NCI-H446 (cell line): Measurements from ENCODE around the gene U2SURP.
"Not testable (repeated sequence)": the region's sequence is repeated elsewhere in the genome, so short reads cannot be mapped to it uniquely, and the experiment has no call there.

Experiments used
- DNase-seq, 2 experiments: peaks; one replicate each; lab custom pipeline; 2025; lab: John Stamatoyannopoulos, UW

U2SURP gene

GRCh38 chr3:143071776-143072175 is 70.4 kb downstream of the U2SURP start:
- DNase-seq = no peak

- DNase-seq = not testable (repeated sequence)
Observed at GRCh38 chr3:143072298-143073020, 71.1 kb downstream of the U2SURP start.

- not testable (repeated sequence) for DNase-seq
Observed at GRCh38 chr3:143073541-143073940, 72.2 kb downstream of the U2SURP start.

- DNase-seq = not testable (repeated sequence)
Observed at GRCh38 chr3:143073983-143074382, 72.6 kb downstream of the U2SURP start.

GRCh38 chr3:143078883-143079282 is 77.5 kb downstream of the U2SURP start:
- no peak for DNase-seq

GRCh38 chr3:143080196-143080595 is 78.8 kb downstream of the U2SURP start:
- DNase-seq = no peak

GRCh38 chr3:143081365-143081764 is 80.0 kb downstream of the U2SURP start:
- no peak for DNase-seq

GRCh38 chr3:143081844-143082778 is 80.7 kb downstream of the U2SURP start:
- DNase-seq = no peak

GRCh38 chr3:143083781-143084180 is 82.4 kb downstream of the U2SURP start:
- no peak for DNase-seq

- DNase-seq = no peak
Observed at GRCh38 chr3:143084856-143085731, 83.7 kb downstream of the U2SURP start.

GRCh38 chr3:143088835-143089234 is 87.5 kb downstream of the U2SURP start:
- DNase-seq = no peak

GRCh38 chr3:143089965-143090364 is 88.6 kb downstream of the U2SURP start:
- DNase-seq = no peak

GRCh38 chr3:143090486-143090885 is 89.1 kb downstream of the U2SURP start:
- peak; percentile 52 to 90 for DNase-seq

GRCh38 chr3:143090976-143091837 is 89.8 kb downstream of the U2SURP start:
- peak in 1 of 2 experiments; percentile 26 for DNase-seq

GRCh38 chr3:143092191-143092590 is 90.8 kb downstream of the U2SURP start:
- no peak for DNase-seq

GRCh38 chr3:143095813-143096212 is 94.4 kb downstream of the U2SURP start:
- DNase-seq = no peak

- no peak for DNase-seq
Observed at GRCh38 chr3:143098032-143098764, 96.8 kb downstream of the U2SURP start.

- no peak for DNase-seq
Observed at GRCh38 chr3:143099210-143099609, 97.8 kb downstream of the U2SURP start.

- DNase-seq = no peak
Observed at GRCh38 chr3:143099690-143100089, 98.3 kb downstream of the U2SURP start.

GRCh38 chr3:143100451-143100850 is 99.1 kb downstream of the U2SURP start:
- DNase-seq = no peak
